OCI-LY1 (cell line): ENCODE measurements around the gene ZNF451.

Experiments
- H2AFZ ChIP-seq: fragments of 200-600 bp; sonication (generic), shearing (Covaris generic); 2 replicates; pipeline ENCODE4 v1.6.0; 2014; ENCODE audit warnings: antibody characterized with exemption, mild to moderate bottlenecking, low read length
- H3F3A ChIP-seq: fragments of 200-600 bp; sonication (generic), shearing (Covaris generic); 2 replicates; pipeline ENCODE4 v1.6.0; 2014; ENCODE audit warnings: mild to moderate bottlenecking, antibody characterized with exemption, low read length, moderate library complexity; ENCODE audit not compliant: insufficient read depth
- H3K27ac ChIP-seq: fragments of 200-600 bp; sonication (generic); 2 replicates; pipeline ENCODE4 v1.5.1; 2014; ENCODE audit warnings: low read length, mixed run types, mild to moderate bottlenecking, low read depth; ENCODE audit not compliant: poor library complexity, severe bottlenecking
- H3K27me3 ChIP-seq: fragments of 200-600 bp; sonication (generic); 2 replicates; pipeline ENCODE4 v1.6.0; 2014; ENCODE audit warnings: antibody characterized with exemption, mild to moderate bottlenecking, low read length, moderate library complexity; ENCODE audit not compliant: insufficient read depth
- H3K36me3 ChIP-seq: fragments of 200-600 bp; sonication (generic); 2 replicates; pipeline ENCODE4 v1.6.1; 2014; ENCODE audit warnings: mild to moderate bottlenecking, antibody characterized with exemption, low read length, moderate library complexity, mixed read lengths; ENCODE audit not compliant: insufficient read depth
- H3K4me1 ChIP-seq: fragments of 200-600 bp; sonication (generic); 2 replicates; pipeline ENCODE4 v1.5.1; 2014; ENCODE audit warnings: mild to moderate bottlenecking, low read length, moderate library complexity; ENCODE audit not compliant: insufficient read depth, severe bottlenecking
- H3K4me2 ChIP-seq: fragments of 200-600 bp; sonication (generic), shearing (Covaris generic); 2 replicates; pipeline ENCODE4 v1.6.1; 2014; ENCODE audit warnings: low read length
- H3K4me3 ChIP-seq: fragments of 200-600 bp; sonication (generic); 2 replicates; pipeline ENCODE4 v1.5.1; 2014; ENCODE audit warnings: low read length, low read depth, mild to moderate bottlenecking, mixed read lengths; ENCODE audit not compliant: poor library complexity, severe bottlenecking
- H3K79me2 ChIP-seq: fragments of 200-600 bp; shearing (Covaris generic); 2 replicates; pipeline ENCODE4 v1.6.1; 2016; ENCODE audit warnings: mixed run types, low read length, mixed read lengths; ENCODE audit not compliant: insufficient read depth
- H3K9ac ChIP-seq: fragments of 200-600 bp; sonication (generic), shearing (Covaris generic); 2 replicates; pipeline ENCODE4 v1.6.1; 2014; ENCODE audit warnings: mild to moderate bottlenecking, low read length, mixed read lengths
- H3K9me2 ChIP-seq: fragments of 200-600 bp; sonication (generic), shearing (Covaris generic); 2 replicates; pipeline ENCODE4 v1.6.1; 2014; ENCODE audit warnings: low read depth, mild to moderate bottlenecking, low read length, mixed read lengths
- H3K9me3 ChIP-seq: fragments of 200-600 bp; shearing (Covaris generic); 2 replicates; pipeline ENCODE4 v1.6.1; 2014; ENCODE audit warnings: low read length, mixed read lengths
- H4K20me1 ChIP-seq: fragments of 200-600 bp; sonication (generic), shearing (Covaris generic); 2 replicates; pipeline ENCODE4 v1.6.0; 2016; ENCODE audit warnings: mild to moderate bottlenecking, low read length; ENCODE audit not compliant: insufficient read depth
- EZH2 ChIP-seq: fragments of 200-600 bp; sonication (generic), shearing (Covaris generic); IDR thresholded peaks from 2 replicates; pipeline ENCODE4 v1.8.0; 2017; ENCODE audit warnings: borderline replicate concordance, mixed run types, mild to moderate bottlenecking, antibody characterized with exemption, low read length, moderate library complexity, mixed read lengths
- TF ChIP-seq, protein P1 (sequence below): fragments of 200-600 bp; sonication (generic), shearing (Covaris generic); IDR thresholded peaks from 2 replicates; pipeline ENCODE4 v1.5.1; 2017; ENCODE audit warnings: mild to moderate bottlenecking, antibody characterized with exemption, low read length, moderate library complexity, mixed read lengths

Gene ZNF451

DNA sequence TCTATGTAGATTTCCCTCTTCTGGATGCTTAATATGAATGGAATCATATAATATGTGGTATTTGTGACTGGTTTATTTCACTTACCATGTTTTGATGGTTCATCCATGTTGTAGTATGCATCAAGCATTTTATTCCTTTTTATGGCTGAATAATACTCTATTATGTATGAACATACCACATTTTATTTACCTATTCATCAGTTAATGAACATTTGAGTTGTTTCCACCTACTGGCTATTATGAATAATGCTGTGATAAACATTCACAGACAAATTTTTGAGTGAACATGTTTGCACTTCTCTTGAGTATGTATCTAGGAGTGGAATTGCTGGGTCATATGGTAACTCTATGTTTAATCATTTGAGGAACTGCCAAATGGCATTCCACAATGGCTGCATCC lies 14.9 kb upstream of the ZNF451 start:
- Histone ChIP-seq H3K27ac (no peak overlapping the region), H3K4me1 (no peaks in the 10 kb centered on the region), H3K4me2 (no peak overlapping the region), H3K9ac (no peak overlapping the region), H2AFZ (no peak overlapping the region), H3K9me2 (no peaks in the 10 kb centered on the region), H3K27me3 (no peaks in the 10 kb centered on the region), H3K36me3 (no peaks in the 10 kb centered on the region), H3K9me3 (no peaks in the 10 kb centered on the region), H3K4me3 (no peak overlapping the region), H3F3A (no peaks in the 10 kb centered on the region), H3K79me2 (no peaks in the 10 kb centered on the region), H4K20me1 (no peaks in the 10 kb centered on the region)
- no peak for TF ChIP-seq EZH2
- TF ChIP-seq, protein P1, sequence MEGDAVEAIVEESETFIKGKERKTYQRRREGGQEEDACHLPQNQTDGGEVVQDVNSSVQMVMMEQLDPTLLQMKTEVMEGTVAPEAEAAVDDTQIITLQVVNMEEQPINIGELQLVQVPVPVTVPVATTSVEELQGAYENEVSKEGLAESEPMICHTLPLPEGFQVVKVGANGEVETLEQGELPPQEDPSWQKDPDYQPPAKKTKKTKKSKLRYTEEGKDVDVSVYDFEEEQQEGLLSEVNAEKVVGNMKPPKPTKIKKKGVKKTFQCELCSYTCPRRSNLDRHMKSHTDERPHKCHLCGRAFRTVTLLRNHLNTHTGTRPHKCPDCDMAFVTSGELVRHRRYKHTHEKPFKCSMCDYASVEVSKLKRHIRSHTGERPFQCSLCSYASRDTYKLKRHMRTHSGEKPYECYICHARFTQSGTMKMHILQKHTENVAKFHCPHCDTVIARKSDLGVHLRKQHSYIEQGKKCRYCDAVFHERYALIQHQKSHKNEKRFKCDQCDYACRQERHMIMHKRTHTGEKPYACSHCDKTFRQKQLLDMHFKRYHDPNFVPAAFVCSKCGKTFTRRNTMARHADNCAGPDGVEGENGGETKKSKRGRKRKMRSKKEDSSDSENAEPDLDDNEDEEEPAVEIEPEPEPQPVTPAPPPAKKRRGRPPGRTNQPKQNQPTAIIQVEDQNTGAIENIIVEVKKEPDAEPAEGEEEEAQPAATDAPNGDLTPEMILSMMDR = no peak

DNA sequence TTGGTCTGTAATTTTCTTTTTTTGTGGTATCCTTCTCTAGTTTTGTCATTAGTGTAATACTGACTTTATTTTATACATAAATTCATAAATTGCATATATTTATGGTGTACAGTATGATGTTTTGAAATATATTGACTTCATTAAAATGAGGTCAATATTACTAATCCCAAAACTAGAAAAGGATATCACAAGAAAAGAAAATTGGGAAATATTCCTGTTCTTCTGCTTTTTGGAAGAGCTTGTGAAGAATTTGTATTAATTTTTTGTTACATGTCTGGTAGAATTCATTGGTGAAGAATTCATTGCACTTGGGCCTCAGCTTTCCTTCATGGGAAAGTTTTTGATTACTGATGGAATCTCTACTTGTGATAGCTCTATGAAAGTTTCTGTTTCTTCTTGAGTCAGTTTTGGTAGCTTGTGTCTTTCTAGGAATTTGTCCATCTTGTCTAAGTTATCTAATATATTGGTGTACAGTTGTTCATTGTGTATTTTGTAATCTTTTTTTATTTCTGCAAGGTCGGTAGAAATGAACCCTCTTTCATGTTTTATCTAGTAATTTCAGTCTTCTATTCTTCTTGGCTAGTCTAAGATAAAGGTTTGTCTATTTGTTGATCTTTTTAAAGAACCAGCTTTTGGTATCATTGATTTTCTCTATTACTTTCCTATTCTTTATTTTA lies 11.3 kb upstream of the ZNF451 start:
- Histone ChIP-seq H3K9ac (no peak overlapping the region), H3K36me3 (no peaks in the 10 kb centered on the region), H3K4me3 (no peak overlapping the region), H2AFZ (no peak overlapping the region), H3K79me2 (no peaks in the 10 kb centered on the region), H4K20me1 (no peaks in the 10 kb centered on the region), H3K4me2 (no peak overlapping the region), H3K27ac (no peak overlapping the region), H3F3A (no peaks in the 10 kb centered on the region), H3K4me1 (no peaks in the 10 kb centered on the region), H3K27me3 (no peaks in the 10 kb centered on the region), H3K9me3 (no peaks in the 10 kb centered on the region), H3K9me2 (no peaks in the 10 kb centered on the region)
- TF ChIP-seq, protein P1 = no peak
- TF ChIP-seq EZH2 = no peak

DNA sequence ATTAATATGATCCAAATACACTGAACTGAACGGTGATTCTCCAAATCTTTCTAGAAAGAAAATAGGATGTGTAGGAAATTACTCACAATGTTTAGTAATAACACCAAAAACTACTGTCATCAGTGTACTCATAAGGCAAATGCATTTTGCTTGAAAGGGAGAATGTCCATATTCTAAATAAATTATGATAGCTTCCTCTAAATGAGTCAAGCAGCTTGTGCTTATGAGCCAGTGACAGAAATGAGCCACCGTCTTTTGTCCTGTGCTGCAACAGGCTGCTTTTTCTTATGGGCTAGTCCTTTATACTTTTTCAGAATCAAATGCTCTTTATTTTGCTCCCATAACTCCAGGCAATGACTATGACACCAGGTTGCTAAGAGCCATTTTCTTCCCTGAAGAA lies 4.5 kb upstream of the ZNF451 start:
- Histone ChIP-seq H3K27ac (no peak overlapping the region), H3K4me3 (no peak overlapping the region), H3F3A (no peaks in the 10 kb centered on the region), H3K27me3 (no peaks in the 10 kb centered on the region), H4K20me1 (no peaks in the 10 kb centered on the region), H3K79me2 (no peaks in the 10 kb centered on the region), H3K36me3 (no peaks in the 10 kb centered on the region), H3K9me2 (no peaks in the 10 kb centered on the region), H2AFZ (no peak overlapping the region), H3K4me2 (no peak overlapping the region), H3K9me3 (no peaks in the 10 kb centered on the region), H3K9ac (no peak overlapping the region), H3K4me1 (peaks cover 8% of the 10 kb centered on the region)
- TF ChIP-seq, protein P1 = no peak
- TF ChIP-seq EZH2 = no peak
